Endothelial cell (in vitro differentiated cells): ENCODE results near the gene NKD1. TPM values are rescaled to one million over a fixed set of nuclear protein-coding genes. Genes with fewer than 3 reads are reported as not detected.
A peak's percentile ranks its signal among the peaks of the same experiment; 100 is the strongest.

Experiments used
- DNase-seq: peaks from one replicate; pipeline ENCODE4 v3.0.0; 2021; ENCODE audit warnings: low spot score
- H3K27ac Mint-ChIP-seq: one replicate; pipeline ENCODE4 v1.8.0; 2021; ENCODE audit warnings: mixed read lengths, inconsistent platforms; ENCODE audit not compliant: unreplicated experiment
- H3K27me3 Mint-ChIP-seq: one replicate; pipeline ENCODE4 v1.8.0; 2021; ENCODE audit warnings: mild to moderate bottlenecking, moderate library complexity, mixed read lengths, inconsistent platforms; ENCODE audit not compliant: unreplicated experiment
- H3K36me3 Mint-ChIP-seq: one replicate; pipeline ENCODE4 v1.8.0; 2021; ENCODE audit warnings: mild to moderate bottlenecking, low read depth, mixed read lengths, inconsistent platforms; ENCODE audit not compliant: unreplicated experiment
- H3K4me1 Mint-ChIP-seq: one replicate; pipeline ENCODE4 v1.8.0; 2021; ENCODE audit warnings: mild to moderate bottlenecking, mixed read lengths, inconsistent platforms; ENCODE audit not compliant: unreplicated experiment
- H3K4me3 Mint-ChIP-seq: one replicate; pipeline ENCODE4 v1.8.0; 2021; ENCODE audit warnings: mild to moderate bottlenecking, mixed read lengths, inconsistent platforms; ENCODE audit not compliant: unreplicated experiment
- H3K9me3 Mint-ChIP-seq: one replicate; pipeline ENCODE4 v1.8.0; 2021; ENCODE audit warnings: mixed read lengths, inconsistent platforms; ENCODE audit not compliant: unreplicated experiment
- total RNA-seq: library from RNA; stranded (reverse); fragmentation: NEBNext Ultra II Directional; extraction: Animal tissue kit (Norgen Biotek cat#: 25700); gene quantifications from one replicate; pipeline ENCODE4 v1.2.1, GENCODE V29; 2021; ENCODE audit not compliant: unreplicated experiment
- TF ChIP-seq, protein P1 (sequence below): fragments of 200-600 bp; sonication (generic); IDR thresholded peaks from one replicate; pipeline ENCODE4 v1.5.0; 2021; ENCODE audit warnings: antibody characterized with exemption; ENCODE audit not compliant: unreplicated experiment

NKD1 gene
- total RNA-seq, 1 donor from 2014 or later: 2.4 TPM

DNA sequence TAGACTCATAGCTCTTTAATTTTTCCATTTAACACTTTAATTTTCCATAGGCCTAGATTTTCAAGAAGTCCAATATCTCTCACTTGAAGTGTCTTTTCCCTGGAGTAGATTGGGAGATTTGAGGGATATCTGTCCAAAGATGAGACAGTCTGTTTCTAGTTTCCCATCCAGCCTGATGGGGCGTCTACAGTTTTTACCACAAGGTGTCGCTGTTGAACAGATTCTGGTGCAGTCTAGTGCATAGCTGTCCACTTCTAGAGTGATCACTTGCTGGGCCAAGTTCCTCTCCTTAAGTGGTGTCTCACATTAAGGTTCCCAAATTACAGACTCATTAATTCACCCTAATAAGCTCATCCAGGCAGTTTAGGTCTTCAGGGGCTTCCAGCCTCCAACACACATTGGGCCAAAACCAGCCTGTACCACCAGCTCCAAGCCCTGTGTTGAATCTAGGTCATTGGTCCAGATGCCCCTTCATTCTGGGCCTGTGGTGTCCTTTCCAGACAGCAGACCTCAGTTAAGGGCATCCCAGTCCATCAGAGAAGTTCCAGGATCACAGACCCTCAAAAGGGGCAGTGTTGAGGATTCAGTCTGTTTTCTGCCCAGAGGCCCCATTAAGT, 123.6 kb downstream of the NKD1 start:
- peak; percentile 44 for DNase-seq
- peaks cover 15% of the 10 kb centered on the region for H3K4me1 Mint-ChIP-seq
- H3K9me3 Mint-ChIP-seq: no peaks in the 10 kb centered on the region
- peaks cover 12% of the 10 kb centered on the region for H3K27me3 Mint-ChIP-seq
- TF ChIP-seq, protein P1, sequence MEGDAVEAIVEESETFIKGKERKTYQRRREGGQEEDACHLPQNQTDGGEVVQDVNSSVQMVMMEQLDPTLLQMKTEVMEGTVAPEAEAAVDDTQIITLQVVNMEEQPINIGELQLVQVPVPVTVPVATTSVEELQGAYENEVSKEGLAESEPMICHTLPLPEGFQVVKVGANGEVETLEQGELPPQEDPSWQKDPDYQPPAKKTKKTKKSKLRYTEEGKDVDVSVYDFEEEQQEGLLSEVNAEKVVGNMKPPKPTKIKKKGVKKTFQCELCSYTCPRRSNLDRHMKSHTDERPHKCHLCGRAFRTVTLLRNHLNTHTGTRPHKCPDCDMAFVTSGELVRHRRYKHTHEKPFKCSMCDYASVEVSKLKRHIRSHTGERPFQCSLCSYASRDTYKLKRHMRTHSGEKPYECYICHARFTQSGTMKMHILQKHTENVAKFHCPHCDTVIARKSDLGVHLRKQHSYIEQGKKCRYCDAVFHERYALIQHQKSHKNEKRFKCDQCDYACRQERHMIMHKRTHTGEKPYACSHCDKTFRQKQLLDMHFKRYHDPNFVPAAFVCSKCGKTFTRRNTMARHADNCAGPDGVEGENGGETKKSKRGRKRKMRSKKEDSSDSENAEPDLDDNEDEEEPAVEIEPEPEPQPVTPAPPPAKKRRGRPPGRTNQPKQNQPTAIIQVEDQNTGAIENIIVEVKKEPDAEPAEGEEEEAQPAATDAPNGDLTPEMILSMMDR: peak; percentile 85
- peaks cover 6% of the 10 kb centered on the region for H3K36me3 Mint-ChIP-seq
- no peak overlapping the region for H3K4me3 Mint-ChIP-seq
- H3K27ac Mint-ChIP-seq: no peak overlapping the region

- Mint-ChIP-seq H3K9me3 (no peaks in the 10 kb centered on the region), H3K27ac (no peak overlapping the region), H3K4me1 (peaks cover 5% of the 10 kb centered on the region), H3K36me3 (peaks cover 6% of the 10 kb centered on the region), H3K27me3 (peaks cover 9% of the 10 kb centered on the region), H3K4me3 (no peak overlapping the region)
- no peak for DNase-seq
- TF ChIP-seq, protein P1: no peak
Measured at GRCh38 chr16:50673496-50674275, 125.5 kb downstream of the NKD1 start.

DNA sequence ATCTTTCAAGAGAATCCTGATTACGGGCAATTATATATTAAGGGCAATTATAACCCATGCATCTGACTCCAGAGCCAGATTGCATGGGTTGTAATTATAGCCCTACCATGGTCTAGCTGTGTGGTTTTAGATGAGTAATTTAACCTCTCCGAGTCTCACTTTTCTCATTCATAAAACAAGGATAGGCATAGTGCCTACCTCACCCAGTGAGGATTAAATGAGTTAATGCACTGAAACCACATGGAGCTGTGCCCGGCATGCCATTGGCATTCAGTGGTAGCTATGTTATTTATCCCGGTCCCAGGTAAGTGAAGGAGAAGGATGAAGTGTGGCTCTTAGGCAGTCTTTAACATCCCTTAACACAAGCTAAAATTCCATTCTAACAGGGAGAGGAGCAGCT, 126.6 kb downstream of the NKD1 start:
- Mint-ChIP-seq H3K4me3 (no peak overlapping the region), H3K4me1 (no peaks in the 10 kb centered on the region), H3K27ac (no peak overlapping the region), H3K36me3 (peaks cover 6% of the 10 kb centered on the region), H3K27me3 (peaks cover 6% of the 10 kb centered on the region), H3K9me3 (no peaks in the 10 kb centered on the region)
- TF ChIP-seq, protein P1: no peak
- no peak for DNase-seq

GRCh38 chr16:50675686-50676610, 127.8 kb downstream of the NKD1 start:
- H3K27me3 Mint-ChIP-seq: peaks cover 6% of the 10 kb centered on the region
- no peaks in the 10 kb centered on the region for H3K9me3 Mint-ChIP-seq
- no peak overlapping the region for H3K27ac Mint-ChIP-seq
- TF ChIP-seq, protein P1: no peak
- no peak overlapping the region for H3K4me3 Mint-ChIP-seq
- H3K4me1 Mint-ChIP-seq: no peaks in the 10 kb centered on the region
- peaks cover 6% of the 10 kb centered on the region for H3K36me3 Mint-ChIP-seq
- DNase-seq: no peak
